Stomach (tissue), 4 donors: ENCODE data around the gene CLBA1.

Experiments
- EP300 ChIP-seq: sonication (generic); formaldehyde crosslinking; IDR thresholded peaks from one replicate; pipeline ENCODE4 v1.6.1; 2017; ENCODE audit warnings: antibody characterized with exemption
- POLR2A ChIP-seq, 4 donors: fragments of 450-650 bp; IDR thresholded peaks; one replicate each; pipeline ENCODE4 v1.6.1; 2016; ENCODE audit warnings: antibody characterized with exemption in 4 of 4, control low read depth in 2 of 4, mild to moderate bottlenecking in 1 of 4, moderate library complexity in 1 of 4
- TF ChIP-seq, protein P1 (sequence below), 7 experiments: fragments of 450-650 bp in 4 of 7; fragments of 200-600 bp in 3 of 7; sonication (generic) in 3 of 7; IDR thresholded peaks; one replicate each; pipeline ENCODE4 v1.5.1; 2016 to 2019; ENCODE audit warnings: antibody characterized with exemption in 7 of 7, control low read depth in 2 of 7, mild to moderate bottlenecking in 1 of 7

DNA sequence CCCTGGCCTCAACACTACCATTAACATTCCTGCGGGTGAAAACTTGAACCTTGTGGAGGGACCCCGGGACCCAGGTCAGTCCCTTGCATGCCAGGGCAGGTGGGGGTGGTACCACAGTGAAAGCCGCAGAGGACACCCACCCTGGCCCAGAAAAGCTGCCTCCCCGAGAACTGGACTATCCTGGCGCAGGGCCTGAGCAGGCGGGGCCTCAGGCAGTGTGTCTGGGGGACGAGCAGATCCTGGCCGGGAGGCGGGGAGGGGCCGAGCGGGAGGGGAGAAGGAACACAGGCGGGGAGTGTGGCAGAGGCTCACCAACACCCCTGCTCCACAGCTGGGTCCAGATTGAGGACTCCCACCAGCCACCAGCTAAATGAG is 17.4 kb upstream of the CLBA1 start:
- TF ChIP-seq POLR2A (IDR thresholded peaks at IDR 0.05) (no peak), EP300 (no peak)
- TF ChIP-seq, protein P1, sequence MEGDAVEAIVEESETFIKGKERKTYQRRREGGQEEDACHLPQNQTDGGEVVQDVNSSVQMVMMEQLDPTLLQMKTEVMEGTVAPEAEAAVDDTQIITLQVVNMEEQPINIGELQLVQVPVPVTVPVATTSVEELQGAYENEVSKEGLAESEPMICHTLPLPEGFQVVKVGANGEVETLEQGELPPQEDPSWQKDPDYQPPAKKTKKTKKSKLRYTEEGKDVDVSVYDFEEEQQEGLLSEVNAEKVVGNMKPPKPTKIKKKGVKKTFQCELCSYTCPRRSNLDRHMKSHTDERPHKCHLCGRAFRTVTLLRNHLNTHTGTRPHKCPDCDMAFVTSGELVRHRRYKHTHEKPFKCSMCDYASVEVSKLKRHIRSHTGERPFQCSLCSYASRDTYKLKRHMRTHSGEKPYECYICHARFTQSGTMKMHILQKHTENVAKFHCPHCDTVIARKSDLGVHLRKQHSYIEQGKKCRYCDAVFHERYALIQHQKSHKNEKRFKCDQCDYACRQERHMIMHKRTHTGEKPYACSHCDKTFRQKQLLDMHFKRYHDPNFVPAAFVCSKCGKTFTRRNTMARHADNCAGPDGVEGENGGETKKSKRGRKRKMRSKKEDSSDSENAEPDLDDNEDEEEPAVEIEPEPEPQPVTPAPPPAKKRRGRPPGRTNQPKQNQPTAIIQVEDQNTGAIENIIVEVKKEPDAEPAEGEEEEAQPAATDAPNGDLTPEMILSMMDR (IDR thresholded peaks at IDR 0.05): no peak
